K562 (cell line): Measurements from ENCODE around the gene IGSF23. TPM values are rescaled to one million over a fixed set of nuclear protein-coding genes. Genes with fewer than 3 reads are reported as not detected.

Experiments
- ATAC-seq: fragments of 200-7000 bp; cut with Tn5 transposase; 3 replicates; pipeline ENCODE4 v1.9.1; 2020; ENCODE audit warnings: moderate library complexity
- BruUV-seq: library from RNA; stranded (reverse); fragments of 400-500 nt; replicated peaks from 2 replicates; lab custom pipeline; 2021; lab: Mats Ljungman, UMichigan
- CTCF ChIA-PET: fragments of 300-600 bp; formaldehyde crosslinking; extraction: SDS; loops from one replicate; lab custom pipeline; 2021; ENCODE audit warnings: low intra/inter-chr PET ratio; lab: Yijun Ruan, JAX
- POLR2A ChIA-PET: fragments of 300-600, 350-650 bp; sonication (Branson Sonifier 250); formaldehyde crosslinking; extraction: SDS; loops from one replicate; lab custom pipeline; 2021; ENCODE audit warnings: antibody characterized with exemption, inconsistent platforms; lab: Yijun Ruan, JAX
- DNase-seq, 4 experiments: peaks; one replicate each; pipeline versions ENCODE4 v3.0.0 to v3.0.0-alpha.2; 2011 to 2018; ENCODE audit warnings: low spot score in 3 of 4, mixed read lengths in 3 of 4; ENCODE audit errors: extremely low read depth in 1 of 4
- FAIRE-seq: peaks from 2 replicates; lab custom pipeline; 2011; peaks lifted over from hg19 to GRCh38; lab: Jason Lieb, UNC
- H2AFZ ChIP-seq: 2 replicates; pipeline ENCODE4 v1.6.0; 2011; ENCODE audit warnings: low read depth, low read length, control low read depth, inconsistent platforms
- H3K27ac ChIP-seq: fragments of 200-600 bp; 3 replicates; pipeline ENCODE4 v1.8.0; 2011; ENCODE audit warnings: low read depth, mild to moderate bottlenecking, control low read depth, inconsistent platforms, low read length, moderate library complexity, mixed read lengths; ENCODE audit errors: extremely low read depth
- H3K27me3 ChIP-seq, 2 experiments: fragments of 300-600 bp in 1 of 2; 2 replicates in 1 of 2; 3 replicates in 1 of 2; pipeline versions ENCODE4 v1.6.0 to v1.8.0; 2011; ENCODE audit warnings: inconsistent platforms in 2 of 2, low read length in 2 of 2, mild to moderate bottlenecking in 1 of 2, mixed read lengths in 1 of 2, moderate library complexity in 1 of 2; ENCODE audit not compliant: control insufficient read depth in 2 of 2, insufficient read depth in 2 of 2
- H3K36me3 ChIP-seq: fragments of 300-600 bp; 3 replicates; pipeline ENCODE4 v1.8.0; 2011; ENCODE audit warnings: mild to moderate bottlenecking, low read length, inconsistent platforms; ENCODE audit not compliant: control insufficient read depth, insufficient read depth
- H3K4me1 ChIP-seq, 2 experiments: fragments of 200-600 bp in 1 of 2; replicated peaks in 1 of 2; 2 replicates in 1 of 2; 3 replicates in 1 of 2; pipeline versions ENCODE4 v1.5.1 to v1.8.0; 2011; ENCODE audit warnings: inconsistent platforms in 2 of 2, low read length in 2 of 2, mild to moderate bottlenecking in 1 of 2, mixed read lengths in 1 of 2, moderate library complexity in 1 of 2; ENCODE audit not compliant: control insufficient read depth in 2 of 2, insufficient read depth in 2 of 2
- H3K4me2 ChIP-seq: 2 replicates; pipeline ENCODE4 v1.6.1; 2011; ENCODE audit warnings: low read length, control low read depth, inconsistent platforms, mixed read lengths; ENCODE audit not compliant: insufficient read depth
- H3K4me3 ChIP-seq: fragments of 200-600 bp; sonication (generic), shearing (Covaris generic); 2 replicates; pipeline ENCODE4 v1.5.1; 2016; ENCODE audit warnings: control low read depth, inconsistent platforms
- H3K79me2 ChIP-seq: fragments of 200-600 bp; 3 replicates; pipeline ENCODE4 v1.8.0; 2011; ENCODE audit warnings: low read length, inconsistent platforms; ENCODE audit not compliant: control insufficient read depth, insufficient read depth
- H3K9ac ChIP-seq, 2 experiments: 2 replicates each; pipeline versions ENCODE4 v1.6.0 to v1.6.1; 2011; ENCODE audit warnings: low read depth in 2 of 2, low read length in 2 of 2, control low read depth in 1 of 2, inconsistent platforms in 1 of 2, mild to moderate bottlenecking in 1 of 2, mixed read lengths in 1 of 2; ENCODE audit not compliant: insufficient read depth in 1 of 2
- H3K9me1 ChIP-seq: one replicate; pipeline ENCODE4 v1.6.0; 2011; ENCODE audit warnings: inconsistent platforms, mild to moderate bottlenecking, low read length, moderate library complexity; ENCODE audit not compliant: control insufficient read depth, insufficient read depth
- H3K9me3 ChIP-seq: replicated peaks from 2 replicates; pipeline ENCODE4 v1.5.1; 2011; ENCODE audit warnings: low read depth, low read length, inconsistent platforms; ENCODE audit not compliant: control insufficient read depth, insufficient read depth
- H4K20me1 ChIP-seq: replicated peaks from 2 replicates; pipeline ENCODE4 v1.6.1; 2011; ENCODE audit warnings: low read length, inconsistent platforms, mixed read lengths; ENCODE audit not compliant: control insufficient read depth, insufficient read depth
- ETV5 ChIP-seq: sonication (generic); formaldehyde crosslinking; IDR thresholded peaks from 2 replicates; pipeline ENCODE4 v1.4.0; 2020; ENCODE audit warnings: low read depth, mild to moderate bottlenecking, missing genetic modification reagents
- ETV6 ChIP-seq, 3 experiments: fragments of 150-350 bp in 1 of 3; sonication (generic) in 1 of 3; formaldehyde crosslinking in 1 of 3; IDR thresholded peaks; 2 replicates each; pipeline versions ENCODE4 v1.6.1 to v1.8.0; 2014 to 2022; ENCODE audit warnings: borderline replicate concordance in 2 of 3, low read depth in 2 of 3, antibody characterized with exemption in 1 of 3, low read length in 1 of 3, mild to moderate bottlenecking in 1 of 3, missing genetic modification reagents in 1 of 3
- KLF6 ChIP-seq: fragments of 250-450 bp; sonication (Bioruptor Pico); IDR thresholded peaks from 2 replicates; pipeline ENCODE4 v1.4.0; 2020; ENCODE audit warnings: mild to moderate bottlenecking, moderate library complexity, borderline replicate concordance
- SIX5 ChIP-seq, 2 experiments: IDR thresholded peaks; 2 replicates each; pipeline ENCODE4 v1.6.1; 2011; ENCODE audit warnings: low read length in 2 of 2, borderline replicate concordance in 1 of 2, low read depth in 1 of 2, mild to moderate bottlenecking in 1 of 2, moderate library complexity in 1 of 2; ENCODE audit not compliant: insufficient read depth in 1 of 2
- ZKSCAN1 ChIP-seq: fragments of 150-350 bp; IDR thresholded peaks from 2 replicates; pipeline ENCODE4 v1.6.1; 2016; ENCODE audit warnings: low read depth, low read length
- ZNF121 ChIP-seq: sonication (generic); formaldehyde crosslinking; conservative IDR thresholded peaks from 2 replicates; pipeline ENCODE4 v1.8.0; 2022; ENCODE audit warnings: missing genetic modification reagents
- ZNF263 ChIP-seq: sonication (generic); formaldehyde crosslinking; IDR thresholded peaks from 2 replicates; pipeline ENCODE4 v1.8.0; 2022; ENCODE audit warnings: mild to moderate bottlenecking, missing genetic modification reagents, borderline replicate concordance
- ZNF707 ChIP-seq: fragments of 250-450 bp; sonication (Bioruptor Pico); conservative IDR thresholded peaks from 2 replicates; pipeline ENCODE4 v1.8.0; 2022; ENCODE audit warnings: inconsistent platforms, mild to moderate bottlenecking, moderate library complexity
- WGBS: fragments of 100-300 bp; shearing (Covaris generic); methylation state at CpG from one replicate; pipeline ENCODE4 v1.1.6; 2016; ENCODE audit warnings: low coverage, mixed read lengths; ENCODE audit not compliant: insufficient coverage; ENCODE audit errors: missing lambda C conversion rate; 5-methylcytosine and 5-hydroxymethylcytosine counted together
- in situ Hi-C: fragments of 300-500 bp; cut with MboI; formaldehyde crosslinking; loops from 4 replicates; pipeline ENCODE4 v1.15.0; 2018; ENCODE audit warnings: inconsistent platforms, mixed read lengths
- intact Hi-C: fragments of 100-400 bp; cut with micrococcal nuclease; formaldehyde crosslinking; loops from 2 replicates; pipeline ENCODE4 v1.14.2; 2022
- polyA plus RNA-seq, 8 experiments: library from polyadenylated mRNA; depleted of rRNA in 4 of 8; stranded (reverse) in 5 of 8; unstranded in 3 of 8; fragments of >200 nt; fragmentation: Nextera tagmentation in 2 of 8; fragmentation: Illumina TruSeq in 1 of 8; extraction: Ambion mirVana in 2 of 8; extraction: Trizol in 1 of 8; gene quantifications; 2 replicates each; pipeline versions ENCODE4 v1.2.1 to v1.2.3, GENCODE V29; 2011 to 2014; ENCODE audit warnings: inconsistent platforms in 1 of 8, missing spikeins in 1 of 8
- total RNA-seq, 7 experiments: library from RNA; depleted of rRNA in 6 of 7; stranded (reverse); fragments of >200 nt in 6 of 7; fragmentation: Illumina TruSeq in 2 of 7; extraction: Trizol in 2 of 7; gene quantifications; 2 replicates each; pipeline versions ENCODE4 v1.2.1 to v1.2.3, GENCODE V29; 2011 to 2021; ENCODE audit warnings: low replicate concordance in 1 of 7
- TF ChIP-seq, protein P1 (sequence below): sonication (generic); formaldehyde crosslinking; IDR thresholded peaks from 2 replicates; pipeline ENCODE4 v1.8.1; 2022; ENCODE audit warnings: missing genetic modification reagents
- TF ChIP-seq, protein P2 (sequence below): fragments of 450-650 bp; IDR thresholded peaks from 2 replicates; pipeline ENCODE4 v1.6.1; 2016; ENCODE audit warnings: mild to moderate bottlenecking

The IGSF23 gene
- total and polyA plus RNA-seq, 9 of the 15 experiments (the other 6 are each of a cell fraction or from before 2014, with no cell fraction given), result not detected

DNA sequence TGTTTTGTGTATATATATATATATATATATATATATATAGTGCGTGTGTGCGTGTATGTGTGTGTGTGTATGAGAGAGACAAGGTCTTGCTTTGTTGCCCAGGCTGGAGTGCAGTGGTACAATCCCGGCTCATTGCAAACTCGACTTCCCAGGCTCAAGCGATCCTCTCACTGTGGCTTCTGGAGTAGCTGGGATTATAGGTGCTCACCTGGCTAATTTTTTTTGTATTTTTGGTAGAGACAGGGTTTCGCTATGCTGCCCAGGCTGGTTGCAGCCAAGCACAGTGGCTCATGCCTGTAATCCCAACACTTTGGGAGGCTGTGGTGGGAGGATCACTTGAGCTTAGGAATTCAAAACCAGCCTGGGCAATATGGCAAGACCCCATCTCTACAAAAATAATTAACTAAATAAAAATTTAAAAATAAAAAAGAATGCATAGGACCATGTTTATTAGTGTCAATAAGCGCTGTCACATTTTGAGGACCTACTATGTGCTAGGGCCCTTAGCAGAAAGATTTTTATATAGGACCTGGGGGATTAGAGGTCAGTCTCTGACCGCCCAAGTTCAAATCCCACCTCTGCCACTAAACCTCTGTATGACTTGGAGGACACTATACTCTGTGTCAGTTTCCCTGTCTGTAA, 32.2 kb downstream of the IGSF23 start:
- peaks cover 7% of the 10 kb centered on the region; the same call in 2 of the 3 replicates for H3K36me3 ChIP-seq
- no peak for DNase-seq
- ChIA-PET POLR2A (interaction anchor here (0.8 kb wide), 1 partner anchor 9 kb away, joined by 6 read pairs; no protein-coding TSS in a partner anchor), CTCF (no interaction called here)
- H2AFZ ChIP-seq, result no peak overlapping the region
- peaks cover 0 to 25% of the 10 kb centered on the region in 2 experiments; a peak in 3 of 5 replicates for H3K4me1 ChIP-seq
- no peak for ATAC-seq
- peak; percentile 77 for TF ChIP-seq ZNF121 (CRISPR knock-in tag)
- no peak for TF ChIP-seq SIX5 (IDR thresholded peaks at IDR 0.05; ENCODE audit: borderline replicate concordance in 1 of 2, insufficient read depth in 1 of 2, low read depth in 1 of 2, low read length in 2 of 2)
- TF ChIP-seq KLF6 (CRISPR knock-in tag), result no peak
- TF ChIP-seq ZNF263 (CRISPR knock-in tag), result no peak
- TF ChIP-seq, protein P1, sequence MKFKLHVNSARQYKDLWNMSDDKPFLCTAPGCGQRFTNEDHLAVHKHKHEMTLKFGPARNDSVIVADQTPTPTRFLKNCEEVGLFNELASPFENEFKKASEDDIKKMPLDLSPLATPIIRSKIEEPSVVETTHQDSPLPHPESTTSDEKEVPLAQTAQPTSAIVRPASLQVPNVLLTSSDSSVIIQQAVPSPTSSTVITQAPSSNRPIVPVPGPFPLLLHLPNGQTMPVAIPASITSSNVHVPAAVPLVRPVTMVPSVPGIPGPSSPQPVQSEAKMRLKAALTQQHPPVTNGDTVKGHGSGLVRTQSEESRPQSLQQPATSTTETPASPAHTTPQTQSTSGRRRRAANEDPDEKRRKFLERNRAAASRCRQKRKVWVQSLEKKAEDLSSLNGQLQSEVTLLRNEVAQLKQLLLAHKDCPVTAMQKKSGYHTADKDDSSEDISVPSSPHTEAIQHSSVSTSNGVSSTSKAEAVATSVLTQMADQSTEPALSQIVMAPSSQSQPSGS (CRISPR knock-in tag), result no peak
- TF ChIP-seq, protein P2, sequence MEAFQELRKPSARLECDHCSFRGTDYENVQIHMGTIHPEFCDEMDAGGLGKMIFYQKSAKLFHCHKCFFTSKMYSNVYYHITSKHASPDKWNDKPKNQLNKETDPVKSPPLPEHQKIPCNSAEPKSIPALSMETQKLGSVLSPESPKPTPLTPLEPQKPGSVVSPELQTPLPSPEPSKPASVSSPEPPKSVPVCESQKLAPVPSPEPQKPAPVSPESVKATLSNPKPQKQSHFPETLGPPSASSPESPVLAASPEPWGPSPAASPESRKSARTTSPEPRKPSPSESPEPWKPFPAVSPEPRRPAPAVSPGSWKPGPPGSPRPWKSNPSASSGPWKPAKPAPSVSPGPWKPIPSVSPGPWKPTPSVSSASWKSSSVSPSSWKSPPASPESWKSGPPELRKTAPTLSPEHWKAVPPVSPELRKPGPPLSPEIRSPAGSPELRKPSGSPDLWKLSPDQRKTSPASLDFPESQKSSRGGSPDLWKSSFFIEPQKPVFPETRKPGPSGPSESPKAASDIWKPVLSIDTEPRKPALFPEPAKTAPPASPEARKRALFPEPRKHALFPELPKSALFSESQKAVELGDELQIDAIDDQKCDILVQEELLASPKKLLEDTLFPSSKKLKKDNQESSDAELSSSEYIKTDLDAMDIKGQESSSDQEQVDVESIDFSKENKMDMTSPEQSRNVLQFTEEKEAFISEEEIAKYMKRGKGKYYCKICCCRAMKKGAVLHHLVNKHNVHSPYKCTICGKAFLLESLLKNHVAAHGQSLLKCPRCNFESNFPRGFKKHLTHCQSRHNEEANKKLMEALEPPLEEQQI, result no peak
- TF ChIP-seq ETV6 (IDR thresholded peaks at IDR 0.05; ENCODE audit: borderline replicate concordance in 1 of 2, low read depth in 2 of 2, low read length in 1 of 2), result no peak
- no peak for TF ChIP-seq ETV6 (CRISPR knock-in tag; IDR thresholded peaks at IDR 0.05; ENCODE audit: borderline replicate concordance)
- no peak for TF ChIP-seq ETV5
- TF ChIP-seq ZKSCAN1, result peak; percentile 97
- no peak for TF ChIP-seq ZNF707 (CRISPR knock-in tag)
- H3K9ac ChIP-seq, result no peak overlapping the region
- no peak overlapping the region for H3K27ac ChIP-seq
- intact Hi-C loops (no loop called here), in situ Hi-C loops (no loop called here)
- no peak overlapping the region for H3K4me3 ChIP-seq
- H3K9me1 ChIP-seq, result no peaks in the 10 kb centered on the region
- H4K20me1 ChIP-seq, result no peaks in the 10 kb centered on the region
- no peaks in the 10 kb centered on the region for H3K27me3 ChIP-seq
- no peak overlapping the region for H3K4me2 ChIP-seq
- 90% methylated on average over 8 of the region's 8 CpGs for WGBS
- peaks cover 7% of the 10 kb centered on the region; the same call in 2 of the 3 replicates for H3K79me2 ChIP-seq
- no peaks in the 10 kb centered on the region for H3K9me3 ChIP-seq
- FAIRE-seq, result no peak
- BruUV-seq, result no TSS peak
